Stimulated activated CD8-positive, alpha-beta memory T cell treated with anti-CD3 and anti-CD28 coated beads, Interleukin-15, amount 100 ng/mL, for 48 hours (primary cell): ENCODE data around the gene LRRTM3.

Experiments
- DNase-seq, 2 donors: peaks; one replicate each; pipeline ENCODE4 v3.0.0-alpha.2; 2020; ENCODE audit warnings: low read depth in 2 of 2

Gene LRRTM3

GRCh38 chr10:67119651-67120050 lies 193.8 kb downstream of the LRRTM3 start:
- DNase-seq = no peak

DNA sequence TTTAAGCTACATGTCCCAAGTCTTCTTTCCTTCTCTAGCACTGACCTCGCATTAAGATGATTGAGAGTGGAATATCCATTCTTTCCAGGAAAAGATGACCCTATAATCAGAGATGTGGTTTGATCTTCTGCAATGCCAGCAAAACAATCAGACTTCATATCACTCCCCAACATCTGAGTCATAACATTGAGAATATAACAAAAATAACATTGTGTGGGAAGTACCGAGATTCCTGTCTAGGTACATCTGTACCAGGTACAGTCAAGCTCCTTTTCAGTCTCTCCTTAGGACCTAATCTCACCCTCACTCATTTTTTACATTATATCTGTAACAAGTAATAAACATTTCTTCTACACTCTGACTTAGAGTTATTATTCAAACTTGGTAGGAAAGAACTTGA lies 201.6 kb downstream of the LRRTM3 start:
- no peak for DNase-seq

DNA sequence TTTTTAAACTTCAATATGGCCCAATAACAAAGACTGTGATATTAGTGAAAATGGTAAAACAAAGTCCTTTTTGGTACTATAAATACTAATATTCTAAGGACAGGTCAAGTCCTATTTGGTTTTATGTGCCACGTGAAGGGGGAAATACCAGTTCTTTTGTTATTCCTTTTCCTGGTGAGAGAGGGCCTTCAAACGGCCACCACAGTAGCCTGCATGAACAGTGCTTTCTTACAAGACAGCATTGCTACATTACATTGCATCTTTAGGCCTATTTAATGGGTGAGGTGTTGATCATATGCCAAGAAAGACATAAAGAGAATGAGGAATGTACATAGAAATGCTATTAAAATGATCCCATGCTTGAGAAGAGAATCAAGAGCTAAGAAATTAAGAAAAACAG lies 214.8 kb downstream of the LRRTM3 start:
- DNase-seq = no peak

DNA sequence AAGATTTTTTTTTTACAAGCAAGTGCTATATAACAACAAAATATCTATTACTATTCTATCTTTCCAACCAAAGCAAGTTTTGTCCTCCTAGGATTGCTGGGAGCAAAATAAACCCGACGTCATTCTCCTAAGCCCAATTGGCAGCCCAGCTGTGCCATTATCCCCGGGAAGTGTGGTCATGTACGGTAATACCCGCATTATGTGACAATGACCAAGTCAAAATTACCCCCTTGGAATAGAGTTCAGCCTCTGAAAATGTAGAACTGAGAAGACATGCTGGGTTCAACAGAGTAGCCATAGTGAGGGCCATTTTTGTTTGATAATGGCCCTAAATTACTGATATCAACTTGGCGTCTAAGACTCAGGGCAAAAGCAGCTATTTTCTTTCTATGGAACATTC lies 215.5 kb downstream of the LRRTM3 start:
- no peak for DNase-seq

DNA sequence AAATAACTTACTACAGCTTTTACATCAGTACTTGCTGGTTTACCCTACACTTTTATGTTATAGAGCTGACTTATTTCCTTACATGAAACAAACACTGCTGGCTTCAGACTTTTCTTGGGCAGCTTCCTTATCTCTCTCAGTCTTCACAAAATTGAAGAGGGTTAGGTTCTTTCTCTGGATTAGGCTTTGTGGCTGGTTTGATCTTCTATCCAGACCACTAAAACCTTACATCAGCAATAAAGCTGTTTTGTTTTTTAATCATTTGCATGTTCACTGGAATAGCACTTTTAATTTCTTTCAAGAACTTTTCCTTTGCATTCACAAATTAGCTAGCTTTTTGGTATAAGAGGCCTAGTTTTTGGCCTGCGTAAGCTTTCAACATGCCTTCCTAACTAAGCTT lies 218.7 kb downstream of the LRRTM3 start:
- no peak for DNase-seq
